GM18909 (cell line): ENCODE results near the gene GPC5.
"Not testable (repeated sequence)": the region's sequence is repeated elsewhere in the genome, so short reads cannot be mapped to it uniquely, and the experiment has no call there.

Experiments
- ATAC-seq: cut with Tn5 transposase; IDR thresholded peaks from one replicate; pipeline ENCODE4 v1.9.1; 2021; ENCODE audit warnings: mild to moderate bottlenecking; ENCODE audit not compliant: unreplicated experiment, poor library complexity

The GPC5 gene

DNA sequence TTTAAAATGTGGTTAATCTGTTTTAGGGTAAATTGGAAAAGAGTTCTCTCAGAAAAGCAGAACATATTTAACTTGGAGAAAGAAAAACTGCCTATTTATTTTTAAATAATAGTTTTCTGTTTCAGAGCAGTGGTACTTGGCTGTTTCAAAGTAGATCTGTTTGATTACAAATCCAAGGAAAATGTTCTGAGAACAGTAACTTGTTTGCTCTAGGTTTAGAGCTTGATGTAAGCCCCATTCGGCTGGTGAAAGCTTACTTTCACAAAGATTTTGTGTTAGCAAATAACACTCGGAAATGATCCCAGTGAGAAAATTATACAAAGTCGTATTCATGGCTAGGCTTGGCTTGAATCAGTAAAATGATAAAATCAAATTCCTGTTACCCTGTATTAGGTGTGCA, 1432.4 kb downstream of the GPC5 start:
- ATAC-seq = no peak

GRCh38 chr13:92833071-92833470, 1434.7 kb downstream of the GPC5 start:
- ATAC-seq = no peak

DNA sequence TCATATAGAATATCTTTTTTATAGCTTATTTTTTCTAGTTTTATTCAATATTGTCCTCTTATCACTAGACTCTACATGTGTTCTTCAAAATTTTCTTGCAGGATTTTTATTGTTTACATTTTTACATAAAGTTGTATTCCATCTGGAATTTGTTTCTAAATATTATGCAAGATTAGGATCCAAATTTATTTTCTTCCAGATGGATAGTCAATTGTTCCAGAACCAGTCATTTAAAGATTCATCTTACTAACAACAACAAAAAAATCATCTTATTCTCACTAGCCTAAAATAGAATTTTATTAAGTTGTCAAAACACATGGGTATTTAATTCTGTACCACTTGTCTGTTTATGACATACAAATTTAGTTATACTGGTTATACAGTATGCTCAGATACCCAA, 1437.8 kb downstream of the GPC5 start:
- ATAC-seq = no peak

DNA sequence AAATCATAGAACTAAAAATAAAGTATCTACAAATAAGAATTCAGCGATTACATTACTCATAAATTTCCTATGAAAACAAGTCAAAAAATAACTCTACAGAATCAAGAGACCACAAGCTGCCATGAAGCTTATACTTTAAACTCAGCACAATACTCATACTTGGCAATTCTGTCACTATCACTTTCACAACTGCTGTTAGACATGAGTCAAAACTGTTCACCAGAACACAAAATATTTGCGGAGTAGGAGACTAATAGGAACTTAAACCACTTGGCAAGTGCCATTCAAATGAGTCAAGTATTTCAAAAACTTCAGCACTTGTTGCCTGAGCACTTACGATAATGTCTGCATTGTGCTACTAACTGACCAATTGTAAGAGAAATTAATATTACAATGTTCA, 1440.4 kb downstream of the GPC5 start:
- ATAC-seq = peak; percentile 60

DNA sequence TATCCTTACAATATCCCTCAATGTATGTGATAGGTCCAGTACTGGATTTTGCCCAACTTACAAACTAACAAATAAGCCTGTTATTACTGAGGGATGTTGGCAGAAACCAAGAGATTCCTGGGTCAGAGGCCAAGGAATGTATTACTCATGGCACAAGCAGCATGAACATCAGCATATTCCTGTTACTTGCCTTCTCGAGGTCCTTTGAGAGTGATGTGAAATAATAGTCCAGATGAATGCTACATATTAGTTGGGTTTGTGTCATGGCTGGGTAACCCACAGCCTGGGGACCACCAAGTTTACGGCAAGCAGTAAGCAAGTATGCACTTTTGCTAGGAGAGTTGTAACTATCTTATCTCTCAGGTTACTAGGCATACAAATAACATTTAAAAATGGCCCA, 1443.7 kb downstream of the GPC5 start:
- ATAC-seq = no peak

DNA sequence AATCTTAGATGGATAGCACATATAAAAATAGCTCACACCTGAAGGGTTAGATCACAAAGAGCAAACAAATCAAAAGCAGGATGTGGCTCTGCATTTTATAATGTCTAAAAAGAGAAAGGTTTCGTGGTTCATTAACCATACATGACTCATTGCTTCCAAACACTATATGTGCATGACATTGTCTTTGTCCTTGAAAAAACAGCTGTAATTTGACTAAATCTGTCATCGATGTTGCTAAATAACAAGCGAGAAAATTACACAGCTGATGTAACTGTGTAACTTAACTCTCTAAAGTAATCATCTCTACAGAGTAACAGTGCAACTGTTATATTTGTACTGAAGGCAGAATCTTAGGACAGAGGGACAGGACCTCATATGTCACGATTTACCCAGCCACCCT, 1445.1 kb downstream of the GPC5 start:
- ATAC-seq = peak; percentile 66

DNA sequence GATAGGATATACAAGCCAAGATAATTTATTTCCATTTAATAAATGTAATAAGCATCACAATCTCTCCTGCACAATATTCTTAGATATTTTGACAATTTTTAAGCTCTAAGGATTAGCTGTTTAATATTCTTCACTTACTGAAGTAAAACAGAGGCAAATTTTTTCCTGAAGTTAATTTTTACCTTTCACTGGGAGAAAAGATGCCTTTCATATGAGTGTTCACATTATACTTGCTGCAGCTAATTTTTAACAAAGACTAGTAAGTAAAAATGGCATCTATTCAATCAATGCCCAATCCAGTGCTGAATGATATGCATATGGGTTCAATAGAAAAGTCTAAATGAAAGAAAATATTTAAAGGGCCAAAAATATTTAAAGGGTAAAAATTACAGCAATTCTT, 1451.0 kb downstream of the GPC5 start:
- ATAC-seq = no peak

- no peak for ATAC-seq
These were observed 1466.3 kb downstream of the GPC5 start for GRCh38 chr13:92864584-92865284.

DNA sequence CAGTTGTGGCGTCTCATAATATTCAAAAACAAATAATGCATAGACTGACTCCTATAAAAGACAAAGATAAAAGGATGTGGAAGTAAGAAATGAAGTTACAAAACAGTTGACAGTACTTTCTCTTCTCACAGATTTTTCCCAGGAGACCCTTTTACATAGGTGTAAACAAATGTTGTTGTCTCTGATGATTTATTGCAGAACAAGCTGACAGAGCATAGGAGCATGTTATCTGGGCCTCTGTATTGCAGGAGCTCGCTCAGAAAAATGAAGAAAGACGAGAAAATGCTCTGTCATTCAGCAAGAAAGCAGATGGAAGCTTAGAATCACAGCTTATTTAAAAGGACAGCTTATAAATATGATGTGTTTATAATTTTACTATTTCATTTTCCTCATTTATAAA, 1474.6 kb downstream of the GPC5 start:
- ATAC-seq = no peak

DNA sequence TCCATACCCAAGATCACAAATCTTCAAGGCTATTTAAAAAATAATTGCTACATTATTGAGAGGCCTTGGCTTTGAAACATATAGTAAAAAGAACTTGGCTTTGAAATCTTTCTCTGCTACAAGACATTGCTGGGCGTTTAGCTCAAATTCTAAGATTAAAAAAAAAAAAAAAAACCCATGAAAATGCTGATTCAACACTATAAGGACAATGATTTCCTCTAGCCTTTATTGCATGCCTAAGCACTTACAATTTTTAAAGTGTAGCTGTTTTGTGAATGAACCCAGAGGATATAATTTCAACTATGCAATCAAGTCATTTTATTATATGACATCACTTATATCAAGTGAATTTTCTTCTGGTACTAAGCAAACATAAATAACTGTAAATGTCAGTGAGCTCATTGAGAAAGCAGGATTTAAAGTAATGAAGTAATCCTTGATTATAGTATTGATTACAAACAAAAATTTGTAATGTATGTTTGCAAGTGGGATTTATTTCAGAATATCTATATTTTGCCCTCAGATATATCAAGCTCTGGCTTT, 1488.2 kb downstream of the GPC5 start:
- no peak for ATAC-seq

- no peak for ATAC-seq
These were observed 1496.0 kb downstream of the GPC5 start for GRCh38 chr13:92894447-92894846.

DNA sequence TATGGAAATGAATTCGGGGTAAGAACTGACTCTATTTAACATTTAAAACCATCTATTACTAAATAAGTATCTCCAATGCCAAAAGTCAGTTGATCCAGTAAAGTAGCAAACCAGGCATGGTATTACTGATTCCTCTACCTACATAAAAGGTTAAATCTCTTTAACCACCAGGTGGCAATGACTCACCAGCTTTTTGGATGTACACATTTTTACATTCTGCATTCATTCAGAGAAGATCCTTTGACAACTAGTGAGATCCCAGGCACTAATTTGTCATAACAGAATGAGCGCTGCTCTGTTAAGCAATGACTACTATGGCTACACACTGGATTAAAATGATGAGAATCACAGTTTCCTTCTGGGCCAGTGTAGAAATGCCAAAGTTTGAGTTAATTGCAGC, 1498.4 kb downstream of the GPC5 start:
- ATAC-seq = no peak

GRCh38 chr13:92898946-92899345, 1500.5 kb downstream of the GPC5 start:
- ATAC-seq = not testable (repeated sequence)

DNA sequence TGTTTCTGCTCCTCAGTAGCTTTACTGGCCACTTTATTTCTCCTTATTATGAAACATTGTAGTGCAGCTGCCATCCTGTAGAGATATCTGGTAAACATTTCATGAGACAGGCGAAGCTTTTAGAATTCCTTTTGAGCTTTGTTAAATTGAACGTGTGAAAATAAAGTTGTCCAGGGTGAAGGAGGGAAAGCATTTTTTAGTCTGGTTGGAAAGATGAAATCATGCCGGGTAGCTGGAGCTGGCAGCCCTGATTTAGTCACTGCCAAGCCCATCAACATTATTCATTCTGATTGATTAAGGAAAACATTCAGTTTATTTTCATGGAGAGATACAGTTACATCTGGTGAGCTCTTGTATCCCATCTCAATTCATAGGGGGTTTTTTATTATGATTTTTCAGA, 1502.0 kb downstream of the GPC5 start:
- ATAC-seq = no peak

DNA sequence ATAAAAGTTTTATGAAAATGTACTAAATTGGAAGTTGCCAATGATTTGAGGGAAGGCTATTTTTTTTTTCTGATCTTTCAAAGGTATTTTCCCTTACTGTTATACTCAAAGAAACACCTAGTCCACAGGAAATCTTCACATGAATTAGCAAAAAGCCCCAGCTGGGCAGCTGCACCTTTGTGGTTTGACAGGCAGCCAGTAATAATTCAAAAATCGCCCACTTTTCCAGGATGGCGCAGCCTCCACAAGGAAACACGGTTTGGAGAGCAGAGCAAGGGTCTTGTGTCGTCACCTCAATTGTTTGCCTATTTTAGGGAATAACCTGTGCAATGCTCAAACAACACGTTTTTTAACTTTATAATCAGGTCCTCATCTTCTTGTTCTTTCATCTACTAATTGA, 1503.3 kb downstream of the GPC5 start:
- ATAC-seq = no peak

DNA sequence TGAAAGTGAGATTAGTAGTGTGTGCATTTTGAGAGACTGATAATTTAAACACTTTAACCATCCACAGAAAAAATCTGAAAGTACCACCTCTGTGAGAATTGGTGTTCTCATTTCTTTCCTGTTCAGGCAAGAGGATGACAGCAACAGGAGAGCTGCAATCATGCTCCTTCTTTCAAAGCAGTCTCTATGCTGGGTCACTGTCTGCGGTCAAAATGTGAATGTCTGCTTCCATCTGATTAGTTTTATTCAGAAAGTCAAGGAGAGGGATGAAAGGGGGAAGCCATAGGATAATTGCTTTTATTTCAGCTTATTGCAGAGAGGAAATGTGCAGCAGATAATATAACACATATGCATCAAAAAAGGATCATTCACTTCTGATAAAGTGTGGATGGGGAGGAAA, 1514.2 kb downstream of the GPC5 start:
- ATAC-seq = no peak

GRCh38 chr13:92913840-92914239, 1515.4 kb downstream of the GPC5 start:
- ATAC-seq = no peak
